IMR-90 (cell line): Measurements from ENCODE around the gene CCHCR1. TPM values are rescaled to one million over a fixed set of nuclear protein-coding genes. Genes with fewer than 3 reads are reported as not detected.

Source experiments
- ATAC-seq: fragments of 200-7000 bp; cut with Tn5 transposase; 2 replicates; pipeline ENCODE4 v1.9.1; 2020; ENCODE audit warnings: low read depth, mild to moderate bottlenecking, moderate library complexity
- BruUV-seq: library from RNA; stranded (reverse); fragments of 400-500 nt; replicated peaks from 2 replicates; lab custom pipeline; 2021; lab: Mats Ljungman, UMichigan
- CTCF ChIA-PET: fragments of 300-600 bp; formaldehyde crosslinking; extraction: SDS; loops from one replicate; lab custom pipeline; 2021; ENCODE audit warnings: antibody characterized with exemption; lab: Yijun Ruan, JAX
- POLR2A ChIA-PET: fragments of 300-600 bp; sonication (Branson Sonifier 250); formaldehyde crosslinking; loops from one replicate; lab custom pipeline; 2022; ENCODE audit warnings: antibody characterized with exemption; ENCODE audit not compliant: unreplicated experiment; lab: Charles Lee
- DNase-seq: peaks from one replicate; pipeline ENCODE4 v3.0.0; 2013
- H2AFZ ChIP-seq: replicated peaks from 2 replicates; pipeline ENCODE3; 2013; ENCODE audit warnings: low read length, mild to moderate bottlenecking; ENCODE audit not compliant: poor library complexity
- H2AK5ac ChIP-seq: 2 replicates; pipeline ENCODE4 v1.6.1; 2013; ENCODE audit warnings: low read depth, low read length, inconsistent platforms
- H2AK9ac ChIP-seq: replicated peaks from 2 replicates; pipeline ENCODE3; 2013; ENCODE audit warnings: mild to moderate bottlenecking, low read depth, low read length, moderate library complexity; ENCODE audit not compliant: poor library complexity
- H2BK120ac ChIP-seq: 2 replicates; pipeline ENCODE4 v1.6.1; 2013; ENCODE audit warnings: low read depth, low read length, inconsistent platforms
- H2BK15ac ChIP-seq: 3 replicates; pipeline ENCODE4 v1.6.1; 2013; ENCODE audit warnings: low read depth, low read length, inconsistent platforms
- H2BK20ac ChIP-seq: 2 replicates; pipeline ENCODE4 v1.6.1; 2013; ENCODE audit warnings: low read depth, mild to moderate bottlenecking, inconsistent platforms, low read length, moderate library complexity
- H2BK5ac ChIP-seq: 2 replicates; pipeline ENCODE4 v1.6.1; 2013; ENCODE audit warnings: mild to moderate bottlenecking, low read depth, low read length, inconsistent platforms; ENCODE audit not compliant: poor library complexity, severe bottlenecking
- H3K14ac ChIP-seq: replicated peaks from 2 replicates; pipeline ENCODE4 v1.6.1; 2013; ENCODE audit warnings: low read depth, low read length, inconsistent platforms
- H3K18ac ChIP-seq: 2 replicates; pipeline ENCODE4 v1.6.1; 2013; ENCODE audit warnings: low read depth, low read length, control low read depth
- H3K23ac ChIP-seq: 2 replicates; pipeline ENCODE4 v1.6.1; 2013; ENCODE audit warnings: low read depth, low read length, inconsistent platforms
- H3K27ac ChIP-seq: 2 replicates; pipeline ENCODE4 v1.5.1; 2013; ENCODE audit warnings: mild to moderate bottlenecking, control low read depth, low read length; ENCODE audit not compliant: insufficient read depth
- H3K27me3 ChIP-seq: 2 replicates; pipeline ENCODE4 v1.6.1; 2013; ENCODE audit warnings: low read length; ENCODE audit not compliant: control insufficient read depth, insufficient read depth
- H3K36me3 ChIP-seq: 2 replicates; pipeline ENCODE4 v1.6.1; 2013; ENCODE audit warnings: low read length, mixed read lengths; ENCODE audit not compliant: control insufficient read depth, insufficient read depth
- H3K4ac ChIP-seq: 2 replicates; pipeline ENCODE4 v1.6.1; 2013; ENCODE audit warnings: low read depth, low read length, inconsistent platforms
- H3K4me1 ChIP-seq: 2 replicates; pipeline ENCODE4 v1.6.1; 2013; ENCODE audit warnings: low read length, mixed read lengths; ENCODE audit not compliant: control insufficient read depth, insufficient read depth
- H3K4me2 ChIP-seq: 2 replicates; pipeline ENCODE4 v1.6.1; 2013; ENCODE audit warnings: low read depth, mild to moderate bottlenecking, control low read depth, low read length, moderate library complexity
- H3K4me3 ChIP-seq: 2 replicates; pipeline ENCODE4 v1.5.1; 2013; ENCODE audit warnings: low read depth, mild to moderate bottlenecking, control low read depth, low read length, moderate library complexity; ENCODE audit not compliant: insufficient read depth
- H3K56ac ChIP-seq: 2 replicates; pipeline ENCODE4 v1.6.1; 2013; ENCODE audit warnings: low read length, inconsistent platforms; ENCODE audit not compliant: insufficient read depth; ENCODE audit errors: extremely low read depth
- H3K79me1 ChIP-seq, 2 experiments: 2 replicates each; pipeline ENCODE4 v1.6.1; 2013; ENCODE audit warnings: low read length in 2 of 2, inconsistent platforms in 1 of 2, low read depth in 1 of 2
- H3K9ac ChIP-seq: 2 replicates; pipeline ENCODE4 v1.6.1; 2013; ENCODE audit warnings: low read depth, low read length, control low read depth
- H3K9me1 ChIP-seq: 2 replicates; pipeline ENCODE4 v1.6.1; 2013; ENCODE audit warnings: low read length, inconsistent platforms; ENCODE audit not compliant: insufficient read depth
- H3K9me3 ChIP-seq: 2 replicates; pipeline ENCODE4 v1.6.1; 2013; ENCODE audit warnings: low read length; ENCODE audit not compliant: control insufficient read depth, insufficient read depth
- H4K20me1 ChIP-seq: 2 replicates; pipeline ENCODE4 v1.6.1; 2013; ENCODE audit warnings: low read length, inconsistent platforms; ENCODE audit not compliant: insufficient read depth
- H4K5ac ChIP-seq: 2 replicates; pipeline ENCODE4 v1.6.1; 2013; ENCODE audit warnings: mild to moderate bottlenecking, low read depth, low read length, control low read depth
- H4K8ac ChIP-seq, 2 experiments: 2 replicates each; pipeline ENCODE4 v1.6.1; 2013; ENCODE audit warnings: low read depth in 2 of 2, low read length in 2 of 2, control low read depth in 1 of 2, inconsistent platforms in 1 of 2
- H4K91ac ChIP-seq: 2 replicates; pipeline ENCODE4 v1.6.1; 2013; ENCODE audit warnings: low read depth, low read length, inconsistent platforms; ENCODE audit not compliant: insufficient read depth
- BHLHE40 ChIP-seq: fragments of 150-350 bp; IDR thresholded peaks from 2 replicates; pipeline ENCODE4 v1.6.1; 2016; ENCODE audit warnings: mild to moderate bottlenecking, low read depth, low read length
- CEBPB ChIP-seq: IDR thresholded peaks from 2 replicates; pipeline ENCODE4 v1.6.1; 2012; ENCODE audit warnings: low read depth, low read length, improper control_type of control experiment
- CHD1 ChIP-seq: IDR thresholded peaks from 2 replicates; pipeline ENCODE4 v1.6.1; 2012; ENCODE audit warnings: low read depth, low read length, improper control_type of control experiment
- CTCF ChIP-seq: conservative IDR thresholded peaks from 2 replicates; pipeline ENCODE4 v1.5.1; 2012; ENCODE audit warnings: mild to moderate bottlenecking, low read depth, low read length, improper control_type of control experiment
- ELK1 ChIP-seq: fragments of 150-350 bp; IDR thresholded peaks from 2 replicates; pipeline ENCODE4 v1.6.1; 2016; ENCODE audit warnings: low read depth, mild to moderate bottlenecking, low read length, moderate library complexity, borderline replicate concordance
- FOS ChIP-seq: fragments of 150-350 bp; IDR thresholded peaks from 2 replicates; pipeline ENCODE4 v1.6.1; 2016; ENCODE audit warnings: low read depth, low read length
- MAFK ChIP-seq: IDR thresholded peaks from 2 replicates; pipeline ENCODE4 v1.6.1; 2012; ENCODE audit warnings: low read depth, low read length, improper control_type of control experiment
- MAZ ChIP-seq: IDR thresholded peaks from 2 replicates; pipeline ENCODE4 v1.6.1; 2012; ENCODE audit warnings: low read depth, mild to moderate bottlenecking, low read length, improper control_type of control experiment, moderate library complexity, borderline replicate concordance
- MXI1 ChIP-seq: IDR thresholded peaks from 2 replicates; pipeline ENCODE4 v1.6.1; 2012; ENCODE audit warnings: low read depth, mild to moderate bottlenecking, low read length, moderate library complexity, borderline replicate concordance
- NFE2L2 ChIP-seq: fragments of 150-350 bp; IDR thresholded peaks from 2 replicates; pipeline ENCODE4 v1.6.1; 2016; ENCODE audit warnings: low read depth, mild to moderate bottlenecking, low read length
- RAD21 ChIP-seq: IDR thresholded peaks from 2 replicates; pipeline ENCODE4 v1.6.1; 2012; ENCODE audit warnings: low read length, improper control_type of control experiment
- RCOR1 ChIP-seq: IDR thresholded peaks from 2 replicates; pipeline ENCODE4 v1.6.1; 2012; ENCODE audit warnings: mild to moderate bottlenecking, low read length, improper control_type of control experiment; ENCODE audit not compliant: insufficient replicate concordance
- RFX5 ChIP-seq: IDR thresholded peaks from 2 replicates; pipeline ENCODE4 v1.8.0; 2012; ENCODE audit warnings: low read depth, mild to moderate bottlenecking, low read length, moderate library complexity
- SMC3 ChIP-seq: fragments of 150-350 bp; IDR thresholded peaks from 2 replicates; pipeline ENCODE4 v1.6.1; 2016; ENCODE audit warnings: low read depth, mild to moderate bottlenecking, antibody characterized with exemption, low read length, moderate library complexity
- USF2 ChIP-seq: fragments of 150-350 bp; IDR thresholded peaks from 2 replicates; pipeline ENCODE4 v1.6.1; 2017; ENCODE audit warnings: mild to moderate bottlenecking, antibody characterized with exemption, low read length, low read depth
- WGBS, 2 experiments: methylation state at CpG; one replicate each; pipeline versions ENCODE4 v1.1.5 to v1.1.7; 2013; ENCODE audit warnings: missing lambda C conversion rate in 2 of 2; ENCODE audit not compliant: insufficient read length in 1 of 2; ENCODE audit errors: extremely low coverage in 2 of 2; 5-methylcytosine and 5-hydroxymethylcytosine counted together
- dilution Hi-C: fragments of 300-500 bp; cut with HindIII; formaldehyde crosslinking; loops from one replicate; pipeline ENCODE4 v1.14.3; 2018; ENCODE audit warnings: low sequenced_read_pairs; ENCODE audit not compliant: unreplicated experiment
- in situ Hi-C: fragments of 300-500 bp; cut with MboI; formaldehyde crosslinking; loops from 3 replicates; pipeline ENCODE4 v1.14.3; 2019; ENCODE audit warnings: low sequenced_read_pairs, inconsistent platforms, mixed read lengths
- intact Hi-C: fragments of 100-400 bp; cut with micrococcal nuclease; formaldehyde crosslinking; loops from 2 replicates; pipeline ENCODE4 v1.10.0; 2022
- polyA plus RNA-seq, 3 experiments: library from polyadenylated mRNA; depleted of rRNA; stranded (reverse); fragments of >200 nt; gene quantifications; 2 replicates each; pipeline ENCODE4 v1.2.3, GENCODE V29; 2012; ENCODE audit warnings: low replicate concordance in 1 of 3
- total RNA-seq: library from RNA; depleted of rRNA; stranded (reverse); fragments of >200 nt; gene quantifications from 2 replicates; pipeline ENCODE4 v1.2.3, GENCODE V29; 2012

CCHCR1 gene
- total and polyA plus RNA-seq, 2 of the 4 experiments (the other 2 are of a cell fraction) = 13.1 to 22.0 TPM

- 80% methylated on average over 1 of the region's 11 CpGs; no CpG with 5 or more reads in 1 of the 2 experiments for WGBS, 2 experiments
- dilution Hi-C loops = no loop called here
- H2BK5ac ChIP-seq = no peak overlapping the region
- H2BK120ac ChIP-seq = no peak overlapping the region
- ChIA-PET CTCF (interaction anchor here (0.6 kb wide), 1 partner anchor 27 kb away, joined by 5 read pairs; no protein-coding TSS in a partner anchor), POLR2A (no interaction called here)
- peaks cover 24% of the 10 kb centered on the region for H3K36me3 ChIP-seq
- TF ChIP-seq USF2 = no peak
- TF ChIP-seq CEBPB = no peak
- no peak for TF ChIP-seq CHD1
- TF ChIP-seq NFE2L2 = no peak
- no peak for TF ChIP-seq FOS
- no peak for TF ChIP-seq RCOR1
- TF ChIP-seq ELK1 = no peak
- no peak for TF ChIP-seq RFX5
- TF ChIP-seq SMC3 = no peak
- no peak for TF ChIP-seq MXI1
- no peak for TF ChIP-seq CTCF
- TF ChIP-seq BHLHE40 = no peak
- TF ChIP-seq MAFK = no peak
- no peak for TF ChIP-seq MAZ
- no peak for TF ChIP-seq RAD21
- no peak overlapping the region for H4K8ac ChIP-seq
- H3K4me1 ChIP-seq = peaks cover 8% of the 10 kb centered on the region
- BruUV-seq = no TSS peak
- no peak overlapping the region for H2AK9ac ChIP-seq
- ATAC-seq (no peak), DNase-seq (no peak)
- H3K56ac ChIP-seq = no peak overlapping the region
- no peak overlapping the region for H2BK20ac ChIP-seq
- no peak overlapping the region for H2BK15ac ChIP-seq
- no peaks in the 10 kb centered on the region for H3K9me3 ChIP-seq
- no peak overlapping the region for H4K5ac ChIP-seq
- H4K20me1 ChIP-seq = no peaks in the 10 kb centered on the region
- no peak overlapping the region for H3K9ac ChIP-seq
- no peak overlapping the region for H3K4ac ChIP-seq
- H3K27me3 ChIP-seq = no peaks in the 10 kb centered on the region
- H3K14ac ChIP-seq = no peak overlapping the region
- H4K91ac ChIP-seq = no peak overlapping the region
- H3K27ac ChIP-seq = no peak overlapping the region
- no peak overlapping the region for H3K23ac ChIP-seq
- H2AFZ ChIP-seq = no peak overlapping the region
- H3K18ac ChIP-seq = no peak overlapping the region
- no peak overlapping the region for H3K4me2 ChIP-seq
- in situ Hi-C loops = no loop called here
- H3K4me3 ChIP-seq = no peak overlapping the region
- no peak overlapping the region for H2AK5ac ChIP-seq
- H3K9me1 ChIP-seq = peaks cover 8% of the 10 kb centered on the region
- intact Hi-C loops = no loop called here
- no peaks in the 10 kb centered on the region for H3K79me1 ChIP-seq
Measured at GRCh38 chr6:31144970-31145340, 12.6 kb downstream of the CCHCR1 start.
